HG03457 (cell line): ENCODE results near the gene TAPBPL.
"Not testable (repeated sequence)": the region's sequence is repeated elsewhere in the genome, so short reads cannot be mapped to it uniquely, and the experiment has no call there.

ENCODE experiments used
- ATAC-seq: cut with Tn5 transposase; IDR thresholded peaks from one replicate; pipeline ENCODE4 v1.9.1; 2021; ENCODE audit warnings: moderate number of reproducible peaks; ENCODE audit not compliant: unreplicated experiment

The TAPBPL gene

GRCh38 chr12:6462234-6462995 lies 10.6 kb downstream of the TAPBPL start:
- ATAC-seq: peak; percentile 10

GRCh38 chr12:6463216-6463615 lies 11.4 kb downstream of the TAPBPL start:
- ATAC-seq: no peak

GRCh38 chr12:6463858-6464257 lies 12.0 kb downstream of the TAPBPL start:
- ATAC-seq: no peak

GRCh38 chr12:6464531-6464930 lies 12.7 kb downstream of the TAPBPL start:
- no peak for ATAC-seq

- no peak for ATAC-seq
Measured at GRCh38 chr12:6465467-6466183, 13.8 kb downstream of the TAPBPL start.

- no peak for ATAC-seq
Measured at GRCh38 chr12:6466184-6466573, 14.3 kb downstream of the TAPBPL start.

- ATAC-seq: not testable (repeated sequence)
Measured at GRCh38 chr12:6466751-6467150, 14.9 kb downstream of the TAPBPL start.

- ATAC-seq: not testable (repeated sequence)
Measured at GRCh38 chr12:6467571-6468282, 15.9 kb downstream of the TAPBPL start.

GRCh38 chr12:6468283-6468575 lies 16.4 kb downstream of the TAPBPL start:
- no peak for ATAC-seq

GRCh38 chr12:6469092-6469491 lies 17.2 kb downstream of the TAPBPL start:
- no peak for ATAC-seq

- ATAC-seq: no peak
Measured at GRCh38 chr12:6469609-6470374, 17.9 kb downstream of the TAPBPL start.

- peak; percentile 76 for ATAC-seq
Measured at GRCh38 chr12:6470375-6471163, 18.7 kb downstream of the TAPBPL start, which contains the start of gene VAMP1. Gene VAMP1 (minus strand): TSS chr12:6470677. CDS start chr12:6470531, 146 bp downstream.

GRCh38 chr12:6471989-6472360 lies 20.1 kb downstream of the TAPBPL start:
- no peak for ATAC-seq

GRCh38 chr12:6472491-6472890 lies 20.6 kb downstream of the TAPBPL start:
- ATAC-seq: no peak

- ATAC-seq: not testable (repeated sequence)
Measured at GRCh38 chr12:6475233-6475975, 23.6 kb downstream of the TAPBPL start.

- ATAC-seq: no peak
Measured at GRCh38 chr12:6476489-6476888, 24.6 kb downstream of the TAPBPL start.

GRCh38 chr12:6477601-6478377 lies 25.9 kb downstream of the TAPBPL start:
- ATAC-seq: not testable (repeated sequence)

GRCh38 chr12:6478416-6478815 lies 26.6 kb downstream of the TAPBPL start:
- ATAC-seq: no peak

- no peak for ATAC-seq
Measured at GRCh38 chr12:6488240-6488639, 36.4 kb downstream of the TAPBPL start.
